ENCODE measurements around the gene MN1. TPM values are rescaled to one million over a fixed set of nuclear protein-coding genes. Genes with fewer than 3 reads are reported as not detected.

The MN1 gene
- total RNA-seq, 3 donors from 2014 or later, result 0.49 to 7.6 (median 1.8) TPM

DNA sequence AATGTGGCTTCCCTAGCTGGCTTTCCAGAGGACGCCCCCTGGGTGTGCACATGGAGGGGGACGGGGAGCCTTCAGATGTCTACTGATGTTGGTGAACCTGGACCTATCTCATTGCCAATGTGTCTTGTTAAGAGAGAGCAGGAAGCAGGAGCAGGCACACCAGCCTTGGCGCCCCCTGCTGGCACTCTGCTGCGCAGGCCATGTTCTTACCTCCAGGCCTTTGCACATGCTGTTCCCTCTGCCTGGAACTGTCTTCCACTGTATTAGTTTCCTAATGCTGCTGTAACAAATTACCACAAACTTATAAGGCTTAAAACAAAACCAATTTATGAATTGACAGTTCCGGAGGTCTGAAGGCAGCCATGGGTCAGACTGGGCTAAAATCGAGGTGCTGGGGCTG is 23.6 kb upstream of the MN1 start:
- H3K36me3 ChIP-seq (ENCODE audit: low read depth), result no peaks in the 10 kb centered on the region

GRCh38 chr22:27823221-27823620 is 21.7 kb upstream of the MN1 start:
- ATAC-seq (no peak), DNase-seq (no peak)
- Histone ChIP-seq H3K4me3 (no peak overlapping the region), H3K4me1 (ENCODE audit: low read depth) (no peaks in the 10 kb centered on the region), H3K9me3 (no peaks in the 10 kb centered on the region), H3K36me3 (ENCODE audit: low read depth) (no peaks in the 10 kb centered on the region)
- intact Hi-C loops (cut with DNase I, micrococcal nuclease), result no loop called here
- TF ChIP-seq CTCF (IDR thresholded peaks at IDR 0.05), result no peak

More for the DNA sequence above, 23.6 kb upstream of the MN1 start:
- H3K4me1 ChIP-seq (ENCODE audit: low read depth), result no peaks in the 10 kb centered on the region
- no peak for TF ChIP-seq CTCF (IDR thresholded peaks at IDR 0.05)
- DNase-seq, result peak in 2 of 3 donors; percentile 23 to 34
- H3K9me3 ChIP-seq, result no peaks in the 10 kb centered on the region
- no peak for ATAC-seq
- no peak overlapping the region for H3K4me3 ChIP-seq
- intact Hi-C loops (cut with DNase I, micrococcal nuclease), result no loop called here

DNA sequence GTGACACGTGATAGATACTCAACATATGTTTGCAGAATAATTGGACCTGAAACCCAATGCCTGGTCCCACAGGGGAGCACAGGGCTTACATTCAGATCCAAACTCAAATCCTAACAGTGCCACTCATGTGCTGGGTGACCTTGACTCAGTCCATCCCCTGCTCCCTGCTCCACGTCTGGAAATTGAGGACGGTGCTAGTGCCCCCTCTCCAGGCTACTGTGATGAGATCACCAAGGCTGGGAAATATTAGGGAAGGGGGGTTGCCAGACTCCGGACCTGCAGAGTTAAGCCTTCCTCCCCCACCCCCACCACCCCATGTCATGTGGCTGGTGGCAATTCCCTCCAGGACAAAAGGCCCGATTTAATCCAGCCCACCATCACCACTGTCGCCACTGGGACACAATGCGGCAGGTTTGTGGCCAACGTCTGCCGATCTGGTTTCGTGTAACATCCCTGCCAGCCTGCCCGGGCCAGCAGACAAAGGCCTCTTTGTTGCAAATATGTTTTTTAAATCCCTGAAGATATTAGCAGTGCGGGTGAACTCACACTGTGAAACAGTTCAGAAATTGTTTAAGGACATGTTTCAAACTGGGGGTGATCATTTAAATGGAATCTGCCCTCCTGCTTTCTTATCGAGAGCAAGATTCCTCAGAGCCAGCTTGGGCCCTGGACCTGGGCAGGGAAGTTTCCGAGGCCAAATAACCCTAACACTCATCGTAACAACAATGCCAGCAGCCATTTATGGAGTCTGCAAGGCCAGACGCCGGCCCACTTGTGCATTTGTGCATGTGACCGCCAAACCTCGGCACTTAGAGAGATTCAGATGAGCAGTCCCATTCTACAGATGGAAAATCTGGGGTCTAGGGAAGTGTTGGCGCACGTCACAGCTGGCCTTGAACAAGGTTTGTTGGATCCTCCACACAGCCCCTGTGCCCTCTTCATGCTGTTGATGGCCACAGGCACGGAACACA is 19.6 kb upstream of the MN1 start:
- intact Hi-C loops (cut with DNase I, micrococcal nuclease), result no loop called here
- no peak for ATAC-seq
- no peak overlapping the region for H3K4me3 ChIP-seq
- no peak for DNase-seq
- H3K36me3 ChIP-seq (ENCODE audit: low read depth), result no peaks in the 10 kb centered on the region
- no peaks in the 10 kb centered on the region for H3K9me3 ChIP-seq
- TF ChIP-seq CTCF (IDR thresholded peaks at IDR 0.05), result no peak
- no peaks in the 10 kb centered on the region for H3K4me1 ChIP-seq (ENCODE audit: low read depth)

DNA sequence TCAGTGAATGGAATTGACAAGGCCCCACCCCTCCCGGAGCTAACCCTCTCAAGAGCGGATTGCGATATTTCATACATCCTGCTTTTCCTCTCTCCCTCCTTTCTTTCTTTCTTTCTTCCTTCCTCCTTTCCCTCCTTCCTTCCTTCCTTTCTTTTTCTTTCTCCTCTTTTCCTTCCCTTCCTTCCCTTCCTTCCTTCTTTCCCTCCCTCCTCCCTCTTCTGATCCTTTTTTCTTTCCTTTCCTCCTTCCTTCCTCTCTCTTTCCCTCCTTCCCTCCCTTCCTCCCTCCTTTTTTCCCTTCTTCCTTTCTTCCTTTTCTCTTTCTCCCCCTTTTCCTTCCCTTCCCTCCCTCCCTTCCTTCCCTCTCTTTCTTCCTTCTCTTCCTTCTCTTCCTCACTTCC is 15.0 kb upstream of the MN1 start:
- H3K9me3 ChIP-seq, result no peaks in the 10 kb centered on the region
- DNase-seq (no peak), ATAC-seq (no peak)
- H3K4me3 ChIP-seq, result no peak overlapping the region
- no peaks in the 10 kb centered on the region for H3K36me3 ChIP-seq (ENCODE audit: low read depth)
- intact Hi-C loops (cut with DNase I, micrococcal nuclease), result no loop called here
- no peaks in the 10 kb centered on the region for H3K4me1 ChIP-seq (ENCODE audit: low read depth)
- TF ChIP-seq CTCF (IDR thresholded peaks at IDR 0.05), result no peak

- TF ChIP-seq CTCF (IDR thresholded peaks at IDR 0.05), result no peak
- ATAC-seq (no peak), DNase-seq (no peak)
- no peaks in the 10 kb centered on the region for H3K36me3 ChIP-seq (ENCODE audit: low read depth)
- H3K4me3 ChIP-seq, result no peak overlapping the region
- H3K9me3 ChIP-seq, result no peaks in the 10 kb centered on the region
- H3K4me1 ChIP-seq (ENCODE audit: low read depth), result no peaks in the 10 kb centered on the region
- intact Hi-C loops (cut with DNase I, micrococcal nuclease), result no loop called here
These were observed 14.4 kb upstream of the MN1 start for GRCh38 chr22:27815826-27816530.

Data from mucosa of descending colon (tissue), 3 donors.